OCI-LY3 (cell line): Measurements from ENCODE around the gene SYT3.

ENCODE experiments used
- EZH2phosphoT487 ChIP-seq: fragments of 200-600 bp; shearing (Covaris generic); IDR thresholded peaks from 2 replicates; pipeline ENCODE4 v1.6.1; 2018; ENCODE audit warnings: antibody characterized with exemption, mixed run types, low read depth
- TF ChIP-seq, protein P1 (sequence below): fragments of 200-600, 300-600 bp; sonication (generic); IDR thresholded peaks from 2 replicates; pipeline ENCODE4 v1.5.1; 2014; ENCODE audit warnings: antibody characterized with exemption, low read length, low read depth

DNA sequence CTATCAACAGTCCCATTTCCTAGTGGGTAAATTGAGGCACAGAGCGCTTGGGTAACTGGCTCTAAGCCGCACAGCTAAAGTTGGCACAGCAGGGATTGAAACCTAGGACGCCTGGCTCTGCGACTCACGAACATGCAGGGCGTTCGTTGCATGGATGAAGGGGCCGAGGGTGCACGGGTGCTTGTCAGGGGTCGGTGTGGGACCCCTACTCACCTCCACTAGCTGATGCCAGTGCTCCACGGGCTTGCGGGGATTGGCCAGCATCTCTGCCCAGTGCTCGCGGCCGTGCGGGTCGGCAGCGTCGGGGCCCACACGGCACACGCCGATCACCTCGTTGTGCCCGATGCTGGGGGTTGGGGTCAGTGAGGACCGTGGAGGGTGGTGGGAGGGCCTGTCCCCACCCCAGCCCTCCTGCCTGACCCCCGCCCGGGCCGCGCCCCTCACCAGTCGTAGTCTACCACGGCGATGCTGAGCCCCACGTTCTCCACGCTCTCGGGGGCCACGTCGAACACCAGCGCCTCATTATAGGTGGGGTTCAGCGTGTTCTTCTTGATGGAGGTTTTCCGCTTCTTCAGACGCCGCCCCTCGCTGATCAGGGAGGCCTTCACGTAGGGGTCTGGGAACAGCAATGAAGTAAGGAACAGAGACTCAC is 14.6 kb downstream of the SYT3 start:
- TF ChIP-seq, protein P1, sequence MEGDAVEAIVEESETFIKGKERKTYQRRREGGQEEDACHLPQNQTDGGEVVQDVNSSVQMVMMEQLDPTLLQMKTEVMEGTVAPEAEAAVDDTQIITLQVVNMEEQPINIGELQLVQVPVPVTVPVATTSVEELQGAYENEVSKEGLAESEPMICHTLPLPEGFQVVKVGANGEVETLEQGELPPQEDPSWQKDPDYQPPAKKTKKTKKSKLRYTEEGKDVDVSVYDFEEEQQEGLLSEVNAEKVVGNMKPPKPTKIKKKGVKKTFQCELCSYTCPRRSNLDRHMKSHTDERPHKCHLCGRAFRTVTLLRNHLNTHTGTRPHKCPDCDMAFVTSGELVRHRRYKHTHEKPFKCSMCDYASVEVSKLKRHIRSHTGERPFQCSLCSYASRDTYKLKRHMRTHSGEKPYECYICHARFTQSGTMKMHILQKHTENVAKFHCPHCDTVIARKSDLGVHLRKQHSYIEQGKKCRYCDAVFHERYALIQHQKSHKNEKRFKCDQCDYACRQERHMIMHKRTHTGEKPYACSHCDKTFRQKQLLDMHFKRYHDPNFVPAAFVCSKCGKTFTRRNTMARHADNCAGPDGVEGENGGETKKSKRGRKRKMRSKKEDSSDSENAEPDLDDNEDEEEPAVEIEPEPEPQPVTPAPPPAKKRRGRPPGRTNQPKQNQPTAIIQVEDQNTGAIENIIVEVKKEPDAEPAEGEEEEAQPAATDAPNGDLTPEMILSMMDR = no peak
- no peak for TF ChIP-seq EZH2phosphoT487
